ENCODE results near the gene EXD3.
A peak's percentile ranks its signal among the peaks of the same experiment; 100 is the strongest.
"Not testable (repeated sequence)": the region's sequence is repeated elsewhere in the genome, so short reads cannot be mapped to it uniquely, and the experiment has no call there.

Gene EXD3

GRCh38 chr9:137430723-137431415 is 7.9 kb upstream of the EXD3 start:
- no peak for DNase-seq

- no peak for DNase-seq
Measured at GRCh38 chr9:137429974-137430722, 7.2 kb upstream of the EXD3 start.

DNA sequence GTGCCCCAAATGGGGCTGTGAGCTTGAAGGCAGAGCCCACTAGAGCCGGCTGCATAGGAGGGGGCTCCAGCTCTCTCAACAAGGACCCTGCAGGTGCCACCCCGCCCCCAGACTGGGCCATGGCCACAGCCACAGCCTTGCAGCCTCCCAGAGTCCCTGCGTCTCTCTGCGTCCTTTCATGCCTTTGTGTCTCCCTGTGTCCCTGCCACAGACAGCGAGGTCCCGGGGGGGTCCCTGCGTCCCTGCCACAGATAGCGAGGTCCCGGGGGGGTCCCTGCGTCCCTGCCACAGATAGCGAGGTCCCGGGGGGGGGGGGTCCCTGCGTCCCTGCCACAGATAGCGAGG is 6.6 kb upstream of the EXD3 start:
- DNase-seq, result no peak

- peak; percentile 26 for DNase-seq
Measured at GRCh38 chr9:137428841-137429545, 6.0 kb upstream of the EXD3 start.

DNA sequence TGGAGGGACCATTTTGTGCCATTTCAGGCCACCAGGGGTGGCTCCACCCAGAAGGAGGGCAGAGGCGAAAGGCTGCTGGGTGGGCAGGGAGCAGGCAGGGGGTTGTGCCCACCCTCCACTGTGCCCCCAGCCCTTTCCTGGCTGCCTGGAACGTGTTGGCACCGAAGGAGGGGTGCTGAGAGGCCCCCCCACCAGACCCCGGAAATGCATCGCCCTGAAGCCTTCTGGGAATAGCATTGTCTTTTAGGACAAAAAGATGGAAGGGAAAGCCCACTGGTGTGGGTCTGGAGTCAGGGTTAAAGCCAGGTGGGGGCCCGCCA is 5.3 kb upstream of the EXD3 start:
- no peak for DNase-seq

- DNase-seq, result no peak
Measured at GRCh38 chr9:137427454-137428310, 4.7 kb upstream of the EXD3 start.

DNA sequence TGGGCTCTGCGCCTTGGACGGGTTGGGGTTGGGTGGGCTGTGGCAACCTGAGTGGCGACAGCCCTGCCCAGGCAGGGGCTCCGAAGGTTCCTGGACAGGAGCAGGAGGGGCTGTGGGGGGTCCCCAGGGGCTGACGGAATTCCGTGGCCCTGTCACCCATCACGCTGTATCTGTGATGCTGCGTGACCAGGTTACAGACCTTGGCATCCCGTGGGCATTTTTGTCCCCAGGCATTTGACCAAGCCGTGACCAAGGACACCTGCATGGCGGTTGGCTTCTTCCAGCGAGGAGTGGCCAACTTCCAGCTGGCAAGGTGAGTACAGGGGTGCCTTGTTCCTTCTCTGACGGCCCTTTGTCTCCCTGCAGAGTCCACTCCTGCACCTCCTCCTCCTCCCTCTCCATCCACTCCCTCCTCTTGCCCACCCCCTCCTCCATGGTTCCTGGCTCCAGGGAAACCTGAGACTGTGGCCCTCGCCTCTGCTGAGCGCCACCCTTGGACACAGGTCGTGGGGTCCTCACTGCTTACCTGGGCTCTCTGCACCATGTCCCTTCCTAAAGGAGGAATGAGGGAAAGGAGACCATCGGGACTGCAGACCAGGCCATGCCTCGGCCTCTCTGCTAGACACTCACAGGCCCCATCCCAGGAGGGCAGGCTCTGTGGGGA is 3.2 kb upstream of the EXD3 start:
- DNase-seq, result no peak

- no peak for DNase-seq
Measured at GRCh38 chr9:137423514-137424291, 741 bp upstream of the EXD3 start.

GRCh38 chr9:137421838-137422603 is 941 bp downstream of the EXD3 start:
- DNase-seq, result no peak

GRCh38 chr9:137417161-137418021 is 5.6 kb downstream of the EXD3 start:
- DNase-seq, result no peak

DNA sequence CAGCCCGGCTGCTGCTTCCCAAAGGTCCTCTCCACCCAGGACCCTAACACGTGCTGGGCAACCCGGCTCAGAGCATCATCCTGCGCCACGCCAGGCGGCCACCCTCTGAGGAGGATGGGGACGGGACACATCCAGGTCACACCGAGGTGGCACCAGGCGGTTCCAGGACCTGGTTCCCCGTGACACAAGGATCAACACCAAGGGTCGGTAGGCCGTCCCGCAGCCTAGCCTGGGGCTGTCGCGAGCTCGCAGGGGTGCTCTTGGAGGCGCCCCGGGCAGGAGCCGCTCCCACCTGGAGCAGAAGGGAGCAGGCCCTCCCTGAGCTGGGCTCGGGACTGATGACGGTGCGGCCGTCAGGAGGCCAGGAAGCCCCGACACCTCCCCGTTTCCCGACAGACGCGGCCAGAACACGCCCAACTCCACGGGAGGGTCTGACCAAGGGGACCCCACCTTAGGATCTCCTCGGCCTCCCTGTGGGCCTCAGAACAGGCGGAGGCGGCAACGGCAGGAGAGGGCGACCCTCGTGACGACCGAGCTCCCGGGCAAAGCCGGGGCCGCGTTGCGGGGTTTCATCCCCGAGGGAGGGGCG is 6.3 kb downstream of the EXD3 start:
- no peak for DNase-seq

GRCh38 chr9:137416006-137416562 is 6.9 kb downstream of the EXD3 start:
- DNase-seq, result no peak

GRCh38 chr9:137415451-137415850 is 7.5 kb downstream of the EXD3 start:
- no peak for DNase-seq

- DNase-seq, result no peak
Measured at GRCh38 chr9:137412431-137412830, 10.5 kb downstream of the EXD3 start.

DNA sequence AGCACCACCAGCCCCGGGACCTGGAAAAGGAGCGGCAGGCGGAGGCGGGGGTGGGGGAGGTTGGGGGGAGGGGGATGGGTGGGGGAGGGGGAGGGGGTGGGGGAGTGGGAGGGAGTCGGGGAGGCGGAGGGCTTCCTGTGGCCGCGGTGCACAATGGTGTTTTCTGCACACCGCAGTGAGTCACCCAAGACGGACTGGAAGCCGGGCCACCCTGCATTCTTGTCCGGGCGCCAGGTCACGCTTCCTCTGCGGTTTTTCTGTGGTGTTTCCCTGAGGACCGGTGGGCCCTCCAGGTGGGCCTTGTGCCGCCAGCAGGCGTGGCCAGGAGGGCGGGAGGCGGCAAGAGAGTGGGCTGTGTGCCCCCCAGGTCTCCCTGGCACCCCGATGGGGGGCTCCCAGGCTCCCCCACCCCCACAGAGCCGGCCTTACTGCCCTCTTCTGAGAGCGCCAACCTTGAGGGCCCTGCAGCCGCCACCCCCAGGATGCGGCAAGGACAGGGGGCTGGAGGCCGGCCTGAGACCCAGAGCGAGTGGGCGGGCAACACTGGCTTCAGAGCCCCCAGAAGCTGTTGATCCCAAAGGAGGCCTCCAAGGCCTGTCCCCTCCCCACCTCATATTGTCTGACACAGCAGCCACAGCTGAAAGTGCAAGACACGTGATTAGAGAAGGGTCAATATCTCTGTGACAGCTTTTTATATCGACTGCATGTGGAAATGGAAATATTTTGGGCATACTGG is 11.1 kb downstream of the EXD3 start:
- no peak for DNase-seq

- DNase-seq, result no peak
Measured at GRCh38 chr9:137411260-137411644, 11.7 kb downstream of the EXD3 start.

GRCh38 chr9:137410891-137411249 is 12.1 kb downstream of the EXD3 start:
- DNase-seq, result no peak

GRCh38 chr9:137410236-137410890 is 12.6 kb downstream of the EXD3 start:
- not testable (repeated sequence) for DNase-seq

All from COR-L47 (cell line).